ENCODE results near the gene SIRPA. TPM values are rescaled to one million over a fixed set of nuclear protein-coding genes. Genes with fewer than 3 reads are reported as not detected.

Gene SIRPA
- total and polyA plus RNA-seq, 2 of the 8 experiments (the other 6 are each of a cell fraction or from before 2014, with no cell fraction given), result 3.9 to 4.3 TPM

- Histone ChIP-seq H2AK5ac (ENCODE audit: low read depth, low read length) (no peak overlapping the region), H4K20me1 (replicated peaks in 1 of 2; ENCODE audit: control insufficient read depth in 1 of 2, insufficient read depth in 2 of 2, low read length in 2 of 2) (no peaks in the 10 kb centered on the region), H3K9me3 (ENCODE audit: insufficient read depth in 2 of 2, low read depth in 1 of 2, low read length in 1 of 2) (no peaks in the 10 kb centered on the region), H3K79me2 (ENCODE audit: control insufficient read depth in 1 of 2, insufficient read depth in 2 of 2, low read length in 2 of 2) (no peaks in the 10 kb centered on the region), H4K8ac (ENCODE audit: extremely low read depth, insufficient read depth, low read length) (no peak overlapping the region), H2BK15ac (ENCODE audit: low read length) (no peak overlapping the region), H3K23me2 (ENCODE audit: low read depth, low read length) (no peaks in the 10 kb centered on the region; the same call in 1 of the 2 replicates), H3K4ac (replicated peaks; ENCODE audit: insufficient read length, low read depth, low read length) (no peak overlapping the region), H3K27me3 (replicated peaks in 1 of 4; ENCODE audit: control insufficient read depth in 3 of 4, extremely low read depth in 1 of 4, insufficient read depth in 3 of 4, low read length in 3 of 4) (no peaks in the 10 kb centered on the region), H3K79me1 (ENCODE audit: low read depth, low read length) (no peaks in the 10 kb centered on the region), H3K4me3 (ENCODE audit: extremely low read depth in 1 of 4, insufficient read depth in 2 of 4, low read depth in 3 of 4, low read length in 4 of 4) (no peak overlapping the region), H3K23ac (ENCODE audit: insufficient read length) (no peak overlapping the region), H3K9ac (replicated peaks in 1 of 4; ENCODE audit: extremely low read depth in 1 of 4, low read depth in 3 of 4, low read length in 3 of 4) (no peak overlapping the region), H3K36me3 (ENCODE audit: control insufficient read depth in 2 of 4, insufficient read depth in 4 of 4, low read length in 3 of 4) (no peaks in the 10 kb centered on the region), H2BK12ac (ENCODE audit: low read depth, low read length) (no peak overlapping the region), H3K4me2 (ENCODE audit: insufficient read depth in 1 of 2, low read depth in 2 of 2, low read length in 2 of 2) (no peak overlapping the region), H3K56ac (replicated peaks; ENCODE audit: insufficient read length, low read depth, low read length) (no peak overlapping the region), H3K18ac (ENCODE audit: extremely low read depth, low read length) (no peak overlapping the region), H2AFZ (ENCODE audit: low read length) (no peak overlapping the region), H3K4me1 (replicated peaks in 1 of 4; ENCODE audit: control insufficient read depth in 3 of 4, insufficient read depth in 4 of 4, low read length in 3 of 4) (peaks cover 0 to 6% (median 0%) of the 10 kb centered on the region in 4 experiments; a peak in 4 of 7 replicates), H2BK20ac (ENCODE audit: low read length) (no peak overlapping the region), H3K14ac (ENCODE audit: insufficient read length) (no peak overlapping the region), H2BK5ac (ENCODE audit: low read depth, low read length) (no peak overlapping the region), H2BK120ac (replicated peaks; ENCODE audit: low read depth, low read length) (no peak overlapping the region), H4K91ac (replicated peaks; ENCODE audit: insufficient read length, low read length) (no peak overlapping the region), H3K27ac (ENCODE audit: low read depth, low read length) (no peak overlapping the region), H4K5ac (ENCODE audit: insufficient read length, low read depth, low read length) (no peak overlapping the region)
- no peak for DNase-seq (ENCODE audit: low read depth in 1 of 2, low spot score in 2 of 2)
- no peak for FAIRE-seq
- 78% methylated on average over 6 of the region's 6 CpGs; no CpG with 5 or more reads in 1 of the 2 experiments for WGBS, 2 experiments (ENCODE audit: extremely low coverage in 1 of 2, insufficient coverage in 1 of 2, insufficient read length in 1 of 2, insufficient replicate concordance in 2 of 2, low coverage in 1 of 2, low lambda C conversion rate in 2 of 2, missing lambda C conversion rate in 1 of 2)
- ChIA-PET CTCF (ENCODE audit: partially characterized antibody) (interaction anchor here (0.7 to 1.5 kb wide), 4 partner anchors 9 to 42 kb away, joined by 3 to 7 read pairs (median 4); no protein-coding TSS in a partner anchor), POLR2A (ENCODE audit: partially characterized antibody) (interaction anchor here (0.7 kb wide), 1 partner anchor 57 kb away, joined by 3 read pairs; no protein-coding TSS in a partner anchor)
- TF ChIP-seq RAD21 (IDR thresholded peaks at IDR 0.05 in 1 of 2, conservative IDR thresholded peaks at IDR 0.05 in 1 of 2; ENCODE audit: low read depth in 2 of 2, low read length in 2 of 2) (no peak), RXRA (IDR thresholded peaks at IDR 0.05; ENCODE audit: insufficient read depth, low read depth, low read length) (no peak), SUZ12 (IDR thresholded peaks at IDR 0.05; ENCODE audit: low read length) (no peak)
These were observed 40.1 kb upstream of the SIRPA start for GRCh38 chr20:1855109-1855508.
